Thyroid gland (tissue), 4 donors: ENCODE results near the gene DHX58.

Experiments used
- CTCF ChIP-seq, 6 experiments: fragments of 200-600 bp in 3 of 6; fragments of 450-650 bp in 3 of 6; sonication (generic) in 3 of 6; IDR thresholded peaks; one replicate each; pipeline ENCODE4 v1.5.1; 2016 to 2019; ENCODE audit warnings: antibody characterized with exemption in 6 of 6, mild to moderate bottlenecking in 2 of 6, inconsistent platforms in 1 of 6, moderate library complexity in 1 of 6
- POLR2A ChIP-seq, 2 donors: fragments of 450-650 bp; IDR thresholded peaks; one replicate each; pipeline ENCODE4 v1.6.1; 2017; ENCODE audit warnings: antibody characterized with exemption in 2 of 2, mild to moderate bottlenecking in 2 of 2, moderate library complexity in 1 of 2

GRCh38 chr17:42111871-42112551 lies 503 bp downstream of the DHX58 start:
- TF ChIP-seq CTCF (IDR thresholded peaks at IDR 0.05): no peak
- TF ChIP-seq POLR2A (IDR thresholded peaks at IDR 0.05): no peak
